DND-41 (cell line): ENCODE data around the gene WDR89.

ENCODE experiments used
- ATAC-seq: fragments of 200-7000 bp; cut with Tn5 transposase; 3 replicates; pipeline ENCODE4 v1.9.1; 2021; ENCODE audit warnings: low read depth; ENCODE audit not compliant: insufficient read depth
- DNase-seq: peaks from one replicate; pipeline ENCODE4 v3.0.0-alpha.2; 2020
- H2AFZ ChIP-seq: 2 replicates; pipeline ENCODE4 v1.6.0; 2012; ENCODE audit warnings: low read depth, low read length
- H3K27ac ChIP-seq: 2 replicates; pipeline ENCODE4 v1.5.1; 2012; ENCODE audit warnings: low read length, inconsistent platforms
- H3K27me3 ChIP-seq: fragments of 200-600 bp; sonication (generic); 2 replicates; pipeline ENCODE4 v1.6.0; 2012; ENCODE audit warnings: low read length, mild to moderate bottlenecking, inconsistent platforms; ENCODE audit not compliant: insufficient read depth, poor library complexity
- H3K36me3 ChIP-seq: 2 replicates; pipeline ENCODE4 v1.5.1; 2012; ENCODE audit warnings: low read length, inconsistent platforms; ENCODE audit not compliant: insufficient read depth
- H3K4me1 ChIP-seq: 2 replicates; pipeline ENCODE4 v1.5.1; 2012; ENCODE audit warnings: mild to moderate bottlenecking, low read length; ENCODE audit not compliant: insufficient read depth
- H3K4me2 ChIP-seq: 2 replicates; pipeline ENCODE4 v1.6.0; 2012; ENCODE audit warnings: mild to moderate bottlenecking, moderate library complexity, low read length, inconsistent platforms; ENCODE audit not compliant: insufficient read depth
- H3K4me3 ChIP-seq, 2 experiments: fragments of 200-600 bp in 1 of 2; shearing (Covaris generic) in 1 of 2; 2 replicates each; pipeline ENCODE4 v1.5.1; 2012 to 2016; ENCODE audit warnings: inconsistent platforms in 2 of 2, low read length in 2 of 2, mild to moderate bottlenecking in 2 of 2, low read depth in 1 of 2, moderate library complexity in 1 of 2
- H3K79me2 ChIP-seq: 2 replicates; pipeline ENCODE4 v1.6.0; 2012; ENCODE audit warnings: low read length, inconsistent platforms; ENCODE audit not compliant: insufficient read depth
- H3K9ac ChIP-seq: 2 replicates; pipeline ENCODE4 v1.6.0; 2012; ENCODE audit warnings: low read depth, mild to moderate bottlenecking, inconsistent platforms, low read length, moderate library complexity
- H3K9me3 ChIP-seq: 2 replicates; pipeline ENCODE4 v1.5.1; 2012; ENCODE audit warnings: low read length, moderate library complexity, mild to moderate bottlenecking, inconsistent platforms; ENCODE audit not compliant: insufficient read depth, severe bottlenecking
- H4K20me1 ChIP-seq: 2 replicates; pipeline ENCODE4 v1.6.0; 2012; ENCODE audit warnings: low read length; ENCODE audit not compliant: insufficient read depth
- EZH2 ChIP-seq: IDR thresholded peaks from 3 replicates; pipeline ENCODE4 v1.6.1; 2012; ENCODE audit warnings: borderline replicate concordance, low read depth, mild to moderate bottlenecking, moderate library complexity, low read length, inconsistent platforms; ENCODE audit not compliant: severe bottlenecking
- TF ChIP-seq, protein P1 (sequence below): IDR thresholded peaks from 2 replicates; pipeline ENCODE4 v1.5.1; 2012; ENCODE audit warnings: borderline replicate concordance, low read length, moderate library complexity, mild to moderate bottlenecking; ENCODE audit not compliant: poor library complexity, severe bottlenecking; ENCODE audit errors: extremely low read depth

WDR89 gene

DNA sequence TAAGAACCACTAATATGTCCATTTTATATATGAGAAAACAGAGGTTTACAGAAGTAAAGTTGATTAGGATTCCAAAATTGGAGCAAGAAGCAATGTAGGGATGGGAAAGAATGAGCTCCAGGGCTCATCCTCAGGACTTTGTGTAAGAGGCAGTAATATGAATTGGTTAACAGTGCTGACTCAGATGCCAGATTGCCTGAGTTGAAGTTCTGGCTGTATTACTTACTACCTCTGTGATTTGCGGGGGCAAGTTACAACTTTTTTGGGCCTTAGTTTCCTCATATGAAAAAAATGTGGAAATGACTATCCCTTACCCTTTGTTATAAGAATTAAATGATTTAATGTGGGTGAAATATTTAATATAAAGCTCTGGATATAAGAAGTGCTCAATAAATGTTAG lies 63.4 kb downstream of the WDR89 start:
- no peaks in the 10 kb centered on the region for H3K27me3 ChIP-seq
- ATAC-seq = no peak
- no peak overlapping the region for H3K9ac ChIP-seq
- DNase-seq = no peak
- H3K4me1 ChIP-seq = no peaks in the 10 kb centered on the region
- H3K9me3 ChIP-seq = no peaks in the 10 kb centered on the region
- H4K20me1 ChIP-seq = no peaks in the 10 kb centered on the region
- H3K27ac ChIP-seq = no peak overlapping the region
- no peak for TF ChIP-seq EZH2
- TF ChIP-seq, protein P1, sequence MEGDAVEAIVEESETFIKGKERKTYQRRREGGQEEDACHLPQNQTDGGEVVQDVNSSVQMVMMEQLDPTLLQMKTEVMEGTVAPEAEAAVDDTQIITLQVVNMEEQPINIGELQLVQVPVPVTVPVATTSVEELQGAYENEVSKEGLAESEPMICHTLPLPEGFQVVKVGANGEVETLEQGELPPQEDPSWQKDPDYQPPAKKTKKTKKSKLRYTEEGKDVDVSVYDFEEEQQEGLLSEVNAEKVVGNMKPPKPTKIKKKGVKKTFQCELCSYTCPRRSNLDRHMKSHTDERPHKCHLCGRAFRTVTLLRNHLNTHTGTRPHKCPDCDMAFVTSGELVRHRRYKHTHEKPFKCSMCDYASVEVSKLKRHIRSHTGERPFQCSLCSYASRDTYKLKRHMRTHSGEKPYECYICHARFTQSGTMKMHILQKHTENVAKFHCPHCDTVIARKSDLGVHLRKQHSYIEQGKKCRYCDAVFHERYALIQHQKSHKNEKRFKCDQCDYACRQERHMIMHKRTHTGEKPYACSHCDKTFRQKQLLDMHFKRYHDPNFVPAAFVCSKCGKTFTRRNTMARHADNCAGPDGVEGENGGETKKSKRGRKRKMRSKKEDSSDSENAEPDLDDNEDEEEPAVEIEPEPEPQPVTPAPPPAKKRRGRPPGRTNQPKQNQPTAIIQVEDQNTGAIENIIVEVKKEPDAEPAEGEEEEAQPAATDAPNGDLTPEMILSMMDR = no peak
- no peak overlapping the region for H3K4me2 ChIP-seq
- no peak overlapping the region for H3K4me3 ChIP-seq
- no peaks in the 10 kb centered on the region for H3K79me2 ChIP-seq
- H2AFZ ChIP-seq = no peak overlapping the region
- no peaks in the 10 kb centered on the region for H3K36me3 ChIP-seq

DNA sequence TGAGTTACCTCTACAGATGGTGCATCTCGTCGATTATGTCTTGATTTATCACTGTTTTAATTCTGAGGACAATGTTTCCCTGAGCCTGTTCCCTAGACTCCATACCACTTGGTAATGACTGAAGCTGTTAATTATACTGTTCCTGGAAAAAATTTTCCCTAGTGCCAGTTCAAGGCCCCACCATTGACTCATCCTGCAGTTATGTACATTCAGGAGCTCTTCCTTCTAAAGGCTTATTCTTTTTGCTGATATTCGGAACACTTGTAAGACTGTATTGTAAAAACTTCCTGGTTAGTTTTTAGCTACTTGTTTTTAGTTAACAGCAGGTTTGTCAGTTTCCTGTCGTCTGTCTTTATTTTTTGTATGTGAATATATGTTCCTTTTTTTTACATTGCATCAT lies 68.1 kb downstream of the WDR89 start:
- H3K27ac ChIP-seq = no peak overlapping the region
- no peaks in the 10 kb centered on the region for H3K9me3 ChIP-seq
- TF ChIP-seq EZH2 = no peak
- TF ChIP-seq, protein P1 = no peak
- H2AFZ ChIP-seq = no peak overlapping the region
- no peaks in the 10 kb centered on the region for H3K27me3 ChIP-seq
- no peaks in the 10 kb centered on the region for H3K79me2 ChIP-seq
- H3K4me1 ChIP-seq = no peaks in the 10 kb centered on the region
- no peak for DNase-seq
- H3K4me3 ChIP-seq = no peak overlapping the region
- H3K4me2 ChIP-seq = no peak overlapping the region
- H3K9ac ChIP-seq = no peak overlapping the region
- H3K36me3 ChIP-seq = no peaks in the 10 kb centered on the region
- no peaks in the 10 kb centered on the region for H4K20me1 ChIP-seq
- ATAC-seq = no peak

DNA sequence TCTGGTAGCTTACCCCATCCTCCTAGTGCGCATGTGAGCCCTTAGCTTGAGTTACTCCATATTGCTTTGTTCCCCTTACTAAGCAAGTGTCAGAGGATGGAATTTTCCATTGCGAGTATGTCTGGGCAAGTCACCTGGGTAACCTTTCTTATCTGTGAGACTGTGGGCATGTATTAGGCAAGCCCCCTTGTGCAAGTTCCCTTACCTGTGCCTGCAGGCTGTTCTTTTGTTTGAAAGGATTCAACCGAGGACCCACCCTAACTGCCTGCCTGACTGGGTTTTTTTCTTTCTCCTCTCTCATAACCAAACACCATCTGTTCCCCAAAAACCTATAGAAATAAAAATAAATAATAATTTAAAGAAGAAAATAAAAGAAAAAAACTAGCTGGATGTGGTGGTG lies 76.2 kb downstream of the WDR89 start:
- H3K27ac ChIP-seq = no peak overlapping the region
- H3K36me3 ChIP-seq = no peaks in the 10 kb centered on the region
- H3K4me2 ChIP-seq = no peak overlapping the region
- H3K27me3 ChIP-seq = no peaks in the 10 kb centered on the region
- H4K20me1 ChIP-seq = no peaks in the 10 kb centered on the region
- H3K79me2 ChIP-seq = no peaks in the 10 kb centered on the region
- no peaks in the 10 kb centered on the region for H3K9me3 ChIP-seq
- H3K4me3 ChIP-seq = no peak overlapping the region
- H2AFZ ChIP-seq = no peak overlapping the region
- H3K9ac ChIP-seq = no peak overlapping the region
- no peak for TF ChIP-seq EZH2
- TF ChIP-seq, protein P1 = no peak
- no peak for ATAC-seq
- no peak for DNase-seq
- H3K4me1 ChIP-seq = no peaks in the 10 kb centered on the region

DNA sequence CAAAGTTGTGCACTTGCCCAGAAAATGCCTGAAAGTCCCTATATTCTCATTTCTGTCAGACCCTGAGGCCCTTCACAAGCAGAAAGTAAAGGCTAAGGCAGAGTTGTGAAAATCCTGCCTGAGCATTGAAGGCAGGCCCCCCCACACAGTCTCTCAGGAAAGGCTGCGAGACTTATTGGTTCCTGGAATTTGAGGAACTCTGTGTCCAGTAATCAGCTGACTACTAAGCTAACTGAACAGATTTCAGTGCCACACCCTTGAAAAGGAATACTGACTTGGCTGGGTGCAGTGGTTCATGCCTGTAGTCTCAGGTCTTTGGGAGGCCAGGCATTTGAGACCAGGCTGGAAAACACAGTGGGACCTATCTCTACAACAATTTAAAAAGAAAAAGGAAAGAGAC lies 77.4 kb downstream of the WDR89 start:
- Histone ChIP-seq H3K27me3 (no peaks in the 10 kb centered on the region), H3K27ac (no peak overlapping the region), H2AFZ (no peak overlapping the region), H3K9ac (no peak overlapping the region), H3K79me2 (no peaks in the 10 kb centered on the region), H3K9me3 (no peaks in the 10 kb centered on the region), H3K36me3 (no peaks in the 10 kb centered on the region), H3K4me2 (no peak overlapping the region), H3K4me1 (no peaks in the 10 kb centered on the region), H3K4me3 (no peak overlapping the region), H4K20me1 (no peaks in the 10 kb centered on the region)
- no peak for TF ChIP-seq EZH2
- TF ChIP-seq, protein P1 = no peak
- ATAC-seq (no peak), DNase-seq (no peak)
